H1 (cell line): ENCODE results near the gene SMU1. TPM values are rescaled to one million over a fixed set of nuclear protein-coding genes. Genes with fewer than 3 reads are reported as not detected.

ENCODE experiments used
- CBX8 ChIP-seq: fragments of 300-800, 300-1000 bp; sonication (generic); IDR thresholded peaks from 2 replicates; pipeline ENCODE4 v1.7.1; 2016; ENCODE audit warnings: low read depth, low read length, borderline replicate concordance
- RAD21 ChIP-seq, 2 experiments: IDR thresholded peaks in 1 of 2; conservative IDR thresholded peaks in 1 of 2; 2 replicates each; pipeline ENCODE4 v1.6.1; 2011; ENCODE audit warnings: low read depth in 2 of 2, low read length in 2 of 2, improper control_type of control experiment in 1 of 2, inconsistent platforms in 1 of 2, mild to moderate bottlenecking in 1 of 2, moderate library complexity in 1 of 2
- RBBP5 ChIP-seq: IDR thresholded peaks from 2 replicates; pipeline ENCODE4 v1.7.1; 2012; ENCODE audit warnings: low read depth, mild to moderate bottlenecking, inconsistent platforms, low read length, moderate library complexity, borderline replicate concordance
- TEAD4 ChIP-seq: IDR thresholded peaks from 2 replicates; pipeline ENCODE4 v1.6.1; 2012; ENCODE audit warnings: low read depth, low read length, inconsistent platforms, mixed read lengths
- polyA plus RNA-seq, 7 experiments: library from polyadenylated mRNA; depleted of rRNA in 3 of 7; stranded (reverse) in 5 of 7; unstranded in 2 of 7; fragments of >200 nt in 5 of 7; fragments of 200-250 nt in 2 of 7; gene quantifications; 1 replicate in 5 of 7; 2 replicates in 1 of 7; 4 replicates in 1 of 7; pipeline versions ENCODE4 v1.2.1 to v1.2.3, GENCODE V29; 2011 to 2013; ENCODE audit warnings: missing spikeins in 2 of 7, mixed read lengths in 2 of 7
- total RNA-seq: library from RNA; stranded (reverse); fragmentation: NEBNext Ultra II Directional; extraction: Animal tissue kit (Norgen Biotek cat#: 25700); gene quantifications from 2 replicates; pipeline ENCODE4 v1.2.1, GENCODE V29; 2021
- TF ChIP-seq, protein P1 (sequence below): IDR thresholded peaks from 2 replicates; pipeline ENCODE4 v1.6.1; 2011; ENCODE audit warnings: low read length, improper control_type of control experiment

The SMU1 gene
- total and polyA plus RNA-seq, 2 of the 8 experiments (the other 6 are each of a cell fraction or from before 2014, with no cell fraction given) = 8.4 to 26.0 TPM

DNA sequence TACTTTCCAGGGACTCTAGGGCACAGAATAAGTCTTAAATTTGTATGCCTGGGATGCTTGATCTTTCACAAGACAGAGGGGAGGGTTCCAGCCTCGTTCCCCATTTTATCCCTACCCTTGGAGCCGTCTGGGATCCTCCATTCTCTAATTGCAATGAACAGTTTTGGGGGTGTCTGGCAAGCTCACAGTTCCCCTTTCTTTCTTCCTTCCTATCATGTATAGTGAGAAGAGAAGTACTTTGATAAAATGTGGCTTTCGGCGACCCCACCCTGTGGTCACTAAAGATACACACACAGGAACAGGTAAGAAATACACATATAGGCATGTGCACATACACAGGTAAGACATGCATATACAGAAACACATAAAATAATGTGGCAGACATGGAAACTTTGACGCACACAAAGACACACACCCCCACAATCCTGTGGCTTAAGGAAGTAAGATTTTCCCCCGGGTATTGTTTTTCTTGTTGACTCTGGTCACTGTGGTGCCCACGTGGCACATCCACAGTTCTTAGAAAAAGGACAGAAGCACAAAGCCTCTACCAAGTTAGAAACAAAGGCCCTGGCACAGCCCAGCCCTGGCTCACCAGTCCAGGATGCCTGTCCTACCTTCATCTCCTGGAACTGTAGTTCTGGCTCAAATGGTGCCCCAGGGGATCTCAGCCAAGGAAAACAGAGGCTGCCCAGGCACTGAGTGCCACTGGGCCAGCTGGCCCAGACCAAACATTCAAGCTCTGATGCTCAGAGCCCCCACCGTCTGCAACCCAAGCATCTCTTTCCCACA is 6.3 kb upstream of the SMU1 start (continued):
- TF ChIP-seq, protein P1, sequence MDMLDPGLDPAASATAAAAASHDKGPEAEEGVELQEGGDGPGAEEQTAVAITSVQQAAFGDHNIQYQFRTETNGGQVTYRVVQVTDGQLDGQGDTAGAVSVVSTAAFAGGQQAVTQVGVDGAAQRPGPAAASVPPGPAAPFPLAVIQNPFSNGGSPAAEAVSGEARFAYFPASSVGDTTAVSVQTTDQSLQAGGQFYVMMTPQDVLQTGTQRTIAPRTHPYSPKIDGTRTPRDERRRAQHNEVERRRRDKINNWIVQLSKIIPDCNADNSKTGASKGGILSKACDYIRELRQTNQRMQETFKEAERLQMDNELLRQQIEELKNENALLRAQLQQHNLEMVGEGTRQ = no peak
- TF ChIP-seq TEAD4 (no peak), CBX8 (no peak), RBBP5 (no peak), RAD21 (IDR thresholded peaks at IDR 0.05 in 1 of 2, conservative IDR thresholded peaks at IDR 0.05 in 1 of 2; ENCODE audit: low read depth in 2 of 2, low read length in 2 of 2) (no peak)
